Body of pancreas (tissue), 4 donors: ENCODE measurements around the gene DNAJC4.

Experiments used
- CTCF ChIP-seq, 7 experiments: fragments of 450-650 bp in 4 of 7; fragments of 200-600 bp in 3 of 7; sonication (generic) in 3 of 7; IDR thresholded peaks; one replicate each; pipeline ENCODE4 v1.5.1; 2016 to 2019; ENCODE audit warnings: antibody characterized with exemption in 7 of 7
- POLR2A ChIP-seq, 3 donors: fragments of 450-650 bp; IDR thresholded peaks; one replicate each; pipeline ENCODE4 v1.6.1; 2016; ENCODE audit warnings: antibody characterized with exemption in 3 of 3, mild to moderate bottlenecking in 2 of 3

GRCh38 chr11:64219354-64219684 is 11.0 kb upstream of the DNAJC4 start:
- TF ChIP-seq CTCF (IDR thresholded peaks at IDR 0.05) (no peak), POLR2A (IDR thresholded peaks at IDR 0.05) (no peak)
